GOT3 (cell line): ENCODE data around the gene AMTN.

ENCODE experiments used
- DNase-seq: peaks from one replicate; lab custom pipeline; 2025; ENCODE audit warnings: mixed read lengths; lab: John Stamatoyannopoulos, UW

AMTN gene

DNA sequence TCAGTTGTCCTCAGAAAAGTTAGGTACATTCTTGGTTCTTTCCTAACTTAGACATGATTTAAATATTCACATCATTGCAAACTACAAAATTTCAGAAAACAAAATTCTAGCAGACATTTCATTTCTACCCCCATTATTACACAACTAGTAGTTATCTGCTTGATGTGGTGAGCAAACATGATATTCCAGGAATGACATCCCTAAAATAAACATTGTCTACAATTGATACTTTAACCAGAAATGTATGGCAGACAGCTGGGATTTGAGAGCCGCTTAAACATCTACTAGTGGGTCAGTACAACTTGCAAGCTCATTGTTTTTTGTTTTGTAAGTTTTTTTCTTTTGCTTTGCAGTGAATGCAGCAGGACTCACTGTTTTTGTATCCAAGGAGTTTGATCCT, 41.6 kb downstream of the AMTN start:
- no peak for DNase-seq

DNA sequence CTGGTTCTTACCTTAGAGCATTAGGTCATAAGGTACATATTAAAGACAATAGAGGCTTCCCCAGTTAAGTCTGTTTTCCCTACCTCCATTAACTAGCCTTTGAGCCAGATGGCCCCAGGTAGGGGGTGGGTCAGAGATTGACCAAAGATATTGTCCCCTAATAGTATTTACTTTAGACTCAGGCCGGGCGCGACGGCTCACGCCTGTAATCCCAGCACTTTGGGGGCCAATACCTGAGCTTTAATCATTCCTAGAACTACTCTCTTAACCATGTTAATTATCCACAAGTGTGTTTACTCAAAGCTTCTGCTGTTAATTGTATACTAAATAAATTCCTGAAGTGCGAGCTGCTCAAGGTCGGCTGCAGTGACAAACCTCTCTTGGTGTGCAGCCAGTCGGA, 45.7 kb downstream of the AMTN start:
- no peak for DNase-seq

DNA sequence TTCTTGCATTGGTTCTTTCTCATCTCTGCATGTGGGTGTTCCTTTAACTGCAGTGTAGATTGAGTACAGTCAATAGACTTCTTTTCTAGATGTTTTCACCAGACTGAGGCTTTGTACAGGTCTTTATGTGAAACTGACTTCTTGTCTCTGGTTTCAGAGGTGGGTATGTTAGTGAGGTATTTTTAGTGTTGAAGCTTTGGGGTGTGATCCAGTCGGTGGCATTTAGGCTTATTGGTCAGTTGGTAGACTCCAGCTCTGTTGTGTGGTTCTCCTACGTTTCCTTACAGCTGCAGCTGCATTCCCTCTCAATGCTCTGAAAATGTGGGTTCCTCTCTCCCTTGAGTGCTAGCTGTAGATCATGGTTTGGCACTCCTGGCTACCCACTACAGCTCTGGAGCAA, 52.4 kb downstream of the AMTN start:
- DNase-seq: no peak

DNA sequence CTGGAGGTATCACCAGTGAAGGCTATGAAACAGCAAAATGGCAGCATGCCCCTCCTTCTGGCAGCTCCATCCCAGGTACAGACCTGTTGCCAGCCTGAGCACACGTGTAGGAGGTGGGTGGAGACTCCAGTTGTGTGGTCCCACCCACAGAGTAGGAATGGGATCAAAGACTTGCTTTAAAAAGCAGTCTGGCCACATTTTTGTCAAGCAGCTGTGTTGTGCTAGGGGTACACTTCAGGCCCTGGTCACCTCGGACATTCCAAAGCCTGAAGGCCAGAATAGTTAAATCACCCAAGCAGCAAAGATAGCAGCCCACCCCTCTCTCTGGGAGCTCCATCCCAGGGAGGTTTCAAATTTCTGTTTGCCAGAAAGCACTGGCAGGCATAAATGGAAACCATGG, 53.4 kb downstream of the AMTN start:
- DNase-seq: no peak

DNA sequence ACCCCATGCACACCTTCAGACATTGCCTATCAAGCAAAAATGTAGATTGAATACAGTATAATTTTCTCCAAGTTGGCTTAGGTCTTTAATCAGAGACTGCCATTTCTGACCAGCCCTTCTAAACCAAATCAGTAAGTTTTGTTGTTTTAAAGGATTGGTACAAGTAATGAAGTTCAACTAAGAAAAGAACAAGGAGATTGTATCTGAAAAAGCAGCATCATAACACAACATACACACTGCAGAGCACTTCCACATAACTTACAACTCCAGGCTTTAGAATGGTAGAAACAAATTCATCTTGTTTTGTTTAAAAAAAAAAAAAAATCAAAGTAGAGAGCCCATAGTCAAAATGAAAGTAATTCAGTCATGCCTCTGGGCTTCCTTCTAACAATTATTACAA, 57.6 kb downstream of the AMTN start:
- no peak for DNase-seq

- no peak for DNase-seq
Measured at GRCh38 chr4:70577220-70577927, 59.0 kb downstream of the AMTN start.

GRCh38 chr4:70581980-70582379, 63.6 kb downstream of the AMTN start:
- DNase-seq: no peak
